NK-92 (cell line): ENCODE results near the gene LMO3.

Source experiments
- DNase-seq: peaks from one replicate; lab custom pipeline; 2025; ENCODE audit not compliant: unreplicated experiment; lab: John Stamatoyannopoulos, UW

Gene LMO3

GRCh38 chr12:16602412-16602811, 3.5 kb downstream of the LMO3 start:
- no peak for DNase-seq

- DNase-seq, result no peak
Measured at GRCh38 chr12:16600525-16600924, 5.4 kb downstream of the LMO3 start.

GRCh38 chr12:16599081-16599480, 6.9 kb downstream of the LMO3 start:
- no peak for DNase-seq

- DNase-seq, result no peak
Measured at GRCh38 chr12:16594797-16595196, 11.2 kb downstream of the LMO3 start.

GRCh38 chr12:16593546-16593945, 12.4 kb downstream of the LMO3 start:
- DNase-seq, result no peak

GRCh38 chr12:16590645-16591044, 15.3 kb downstream of the LMO3 start:
- no peak for DNase-seq

GRCh38 chr12:16588812-16589211, 17.1 kb downstream of the LMO3 start:
- no peak for DNase-seq

- no peak for DNase-seq
Measured at GRCh38 chr12:16587514-16587913, 18.4 kb downstream of the LMO3 start.

GRCh38 chr12:16587110-16587453, 18.9 kb downstream of the LMO3 start:
- DNase-seq, result no peak

- DNase-seq, result no peak
Measured at GRCh38 chr12:16586350-16587109, 19.4 kb downstream of the LMO3 start.

- no peak for DNase-seq
Measured at GRCh38 chr12:16585781-16586180, 20.2 kb downstream of the LMO3 start.

- no peak for DNase-seq
Measured at GRCh38 chr12:16583969-16584745, 21.8 kb downstream of the LMO3 start.

GRCh38 chr12:16581416-16581815, 24.5 kb downstream of the LMO3 start:
- DNase-seq, result no peak

GRCh38 chr12:16579041-16579440, 26.9 kb downstream of the LMO3 start:
- DNase-seq, result no peak

GRCh38 chr12:16573398-16574077, 32.4 kb downstream of the LMO3 start:
- DNase-seq, result no peak

GRCh38 chr12:16568873-16569272, 37.1 kb downstream of the LMO3 start:
- DNase-seq, result no peak

GRCh38 chr12:16564675-16565074, 41.3 kb downstream of the LMO3 start:
- DNase-seq, result no peak

GRCh38 chr12:16563504-16563903, 42.5 kb downstream of the LMO3 start:
- no peak for DNase-seq

GRCh38 chr12:16562921-16563320, 43.0 kb downstream of the LMO3 start:
- DNase-seq, result no peak

GRCh38 chr12:16562435-16562834, 43.5 kb downstream of the LMO3 start:
- DNase-seq, result no peak

GRCh38 chr12:16560273-16560672, 45.7 kb downstream of the LMO3 start:
- no peak for DNase-seq

- DNase-seq, result no peak
Measured at GRCh38 chr12:16555630-16556029, 50.3 kb downstream of the LMO3 start.
